ENCODE results near the gene TIGD4. TPM values are rescaled to one million over a fixed set of nuclear protein-coding genes. Genes with fewer than 3 reads are reported as not detected.

Gene TIGD4
- total and polyA plus RNA-seq, 2 of the 8 experiments (the other 6 are each of a cell fraction or from before 2014, with no cell fraction given) = 0.42 to 2.3 TPM

DNA sequence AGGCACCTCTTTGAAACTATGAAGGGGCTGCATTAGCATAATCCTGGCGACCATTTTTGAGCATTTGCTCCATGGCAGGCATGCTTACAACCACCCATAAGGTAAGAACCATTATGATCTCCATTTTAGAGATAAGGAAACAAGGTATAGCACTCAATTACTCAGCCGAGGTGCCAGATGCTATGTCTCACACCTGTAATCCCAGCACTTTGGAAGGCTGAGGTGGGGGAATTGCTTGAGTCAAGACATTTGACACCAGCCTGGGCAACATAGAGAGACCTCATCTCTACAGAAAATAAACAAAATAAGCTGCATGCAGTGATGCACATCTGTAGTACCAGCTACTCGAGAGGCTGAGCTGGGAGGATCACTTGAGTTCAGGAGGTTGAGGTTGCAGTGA, 43.6 kb downstream of the TIGD4 start (continued):
- TF ChIP-seq GABPA (IDR thresholded peaks at IDR 0.05; ENCODE audit: borderline replicate concordance, insufficient read depth, low read length) = no peak
- TF ChIP-seq TAF7 (optimal IDR thresholded peaks at IDR 0.05; ENCODE audit: borderline replicate concordance, low read depth, low read length) = no peak
- TF ChIP-seq EZH2 (IDR thresholded peaks at IDR 0.05; ENCODE audit: low read depth, low read length, severe bottlenecking) = no peak
- no peak for TF ChIP-seq NRF1 (IDR thresholded peaks at IDR 0.05; ENCODE audit: low read depth, low read length)
- no peak for TF ChIP-seq PHF8 (conservative IDR thresholded peaks at IDR 0.05; ENCODE audit: low read depth, low read length)
